HCT116 (cell line): ENCODE data around the gene PCSK6. TPM values are rescaled to one million over a fixed set of nuclear protein-coding genes. Genes with fewer than 3 reads are reported as not detected.
"Not testable (repeated sequence)": the region's sequence is repeated elsewhere in the genome, so short reads cannot be mapped to it uniquely, and the experiment has no call there.

Experiments used
- ATAC-seq: fragments of 200-7000 bp; cut with Tn5 transposase; 2 replicates; pipeline ENCODE4 v1.9.1; 2020; ENCODE audit warnings: mild to moderate bottlenecking, moderate library complexity
- BruUV-seq: library from RNA; stranded (reverse); fragments of 400-500 nt; replicated peaks from 2 replicates; lab custom pipeline; 2021; lab: Mats Ljungman, UMichigan
- CTCF ChIA-PET: fragments of 300-600 bp; sonication (Branson Sonifier 250); formaldehyde crosslinking; loops from one replicate; lab custom pipeline; 2021; ENCODE audit warnings: antibody characterized with exemption; lab: Charles Lee
- POLR2A ChIA-PET: fragments of 300-600, 350-600 bp; sonication (Branson Sonifier 250); formaldehyde crosslinking; loops from one replicate; lab custom pipeline; 2021; ENCODE audit warnings: antibody characterized with exemption; lab: Charles Lee
- RAD21 ChIA-PET, 2 experiments: fragments of 300-600 bp; sonication (Branson Sonifier 250); formaldehyde crosslinking; loops; one replicate each; lab custom pipeline; 2023; ENCODE audit warnings: low total read pairs in 2 of 2; ENCODE audit not compliant: uncharacterized antibody in 2 of 2, unreplicated experiment in 2 of 2, low non-redundant PET in 1 of 2; lab: Charles Lee
- DNase-seq: peaks from one replicate; pipeline ENCODE4 v3.0.0-alpha.2; 2010; ENCODE audit warnings: low read depth, low spot score
- H2AFZ ChIP-seq: fragments of 200-600 bp; shearing (Covaris generic), sonication (generic); 2 replicates; pipeline ENCODE4 v1.6.1; 2017; ENCODE audit warnings: low read depth, mixed run types, mixed read lengths, antibody characterized with exemption, low read length; ENCODE audit not compliant: poor library complexity, severe bottlenecking
- H3K27ac ChIP-seq: 2 replicates; pipeline ENCODE4 v1.5.1; 2012; ENCODE audit warnings: low read depth, low read length
- H3K27me3 ChIP-seq: fragments of 200-600 bp; sonication (generic); 2 replicates; pipeline ENCODE4 v1.6.1; 2016; ENCODE audit warnings: mixed run types, low read length, mixed read lengths; ENCODE audit not compliant: insufficient read depth
- H3K36me3 ChIP-seq, 2 experiments: fragments of 200-500 bp in 1 of 2; fragments of 200-600 bp in 1 of 2; sonication (Bioruptor generic) in 1 of 2; sonication (generic) in 1 of 2; 2 replicates each; pipeline versions ENCODE4 v1.5.1 to v1.6.1; 2014 to 2016; ENCODE audit warnings: low read length in 2 of 2, inconsistent platforms in 1 of 2, mixed read lengths in 1 of 2, mixed run types in 1 of 2; ENCODE audit not compliant: insufficient read depth in 2 of 2, control insufficient read depth in 1 of 2
- H3K4me1 ChIP-seq, 2 experiments: fragments of 200-600 bp in 1 of 2; sonication (generic) in 1 of 2; 2 replicates each; pipeline versions ENCODE4 v1.5.1 to v1.6.1; 2012 to 2017; ENCODE audit warnings: low read length in 2 of 2, inconsistent platforms in 1 of 2, mild to moderate bottlenecking in 1 of 2, mixed read lengths in 1 of 2, mixed run types in 1 of 2, moderate library complexity in 1 of 2; ENCODE audit not compliant: insufficient read depth in 2 of 2, control insufficient read depth in 1 of 2
- H3K4me2 ChIP-seq: fragments of 200-600 bp; sonication (generic); 2 replicates; pipeline ENCODE4 v1.6.1; 2017; ENCODE audit warnings: mixed run types, low read length, mixed read lengths
- H3K4me3 ChIP-seq, 2 experiments: fragments of 200-600 bp in 1 of 2; sonication (generic) in 1 of 2; replicated peaks in 1 of 2; 2 replicates each; pipeline ENCODE4 v1.5.1; 2011 to 2016; ENCODE audit warnings: low read length in 2 of 2, control low read depth in 1 of 2, low read depth in 1 of 2, mild to moderate bottlenecking in 1 of 2, mixed read lengths in 1 of 2, mixed run types in 1 of 2
- H3K79me2 ChIP-seq: fragments of 200-600 bp; sonication (generic); 2 replicates; pipeline ENCODE4 v1.6.1; 2017; ENCODE audit warnings: mild to moderate bottlenecking, mixed run types, low read length, moderate library complexity, mixed read lengths; ENCODE audit not compliant: insufficient read depth
- H3K9ac ChIP-seq: fragments of 200-600 bp; sonication (generic); 2 replicates; pipeline ENCODE4 v1.6.1; 2016; ENCODE audit warnings: low read length, mixed read lengths
- H3K9me2 ChIP-seq: fragments of 200-600 bp; sonication (generic), shearing (Covaris generic); 2 replicates; pipeline ENCODE4 v1.6.1; 2017; ENCODE audit warnings: mixed run types, mild to moderate bottlenecking, moderate library complexity; ENCODE audit not compliant: insufficient read depth
- H3K9me3 ChIP-seq, 2 experiments: fragments of 200-500 bp in 1 of 2; fragments of 200-600 bp in 1 of 2; sonication (Bioruptor generic) in 1 of 2; sonication (generic) in 1 of 2; 2 replicates each; pipeline ENCODE4 v1.6.1; 2014 to 2017; ENCODE audit warnings: low read length in 2 of 2, mixed read lengths in 2 of 2, inconsistent platforms in 1 of 2, low read depth in 1 of 2, mild to moderate bottlenecking in 1 of 2, mixed run types in 1 of 2, moderate library complexity in 1 of 2; ENCODE audit not compliant: control insufficient read depth in 1 of 2, insufficient read depth in 1 of 2
- H4K20me1 ChIP-seq: fragments of 200-600 bp; sonication (generic), shearing (Covaris generic); 2 replicates; pipeline ENCODE4 v1.6.1; 2017; ENCODE audit warnings: mixed run types, mild to moderate bottlenecking, moderate library complexity; ENCODE audit not compliant: insufficient read depth
- CBX3 ChIP-seq: IDR thresholded peaks from 2 replicates; pipeline ENCODE4 v1.6.1; 2012; ENCODE audit warnings: low read depth
- CEBPB ChIP-seq: IDR thresholded peaks from 2 replicates; pipeline ENCODE4 v1.6.1; 2012; ENCODE audit warnings: low read depth
- EGR1 ChIP-seq: IDR thresholded peaks from 2 replicates; pipeline ENCODE4 v1.6.1; 2012; ENCODE audit warnings: low read depth
- ELF1 ChIP-seq: IDR thresholded peaks from 2 replicates; pipeline ENCODE4 v1.6.1; 2012; ENCODE audit warnings: low read depth, borderline replicate concordance
- EZH2 ChIP-seq: fragments of 200-600 bp; sonication (generic); IDR thresholded peaks from 2 replicates; pipeline ENCODE4 v1.6.1; 2017; ENCODE audit warnings: antibody characterized with exemption, mixed run types
- JUND ChIP-seq: IDR thresholded peaks from 2 replicates; pipeline ENCODE4 v1.6.1; 2012
- MAX ChIP-seq: IDR thresholded peaks from 2 replicates; pipeline ENCODE4 v1.6.1; 2012
- POLR2A ChIP-seq: IDR thresholded peaks from 2 replicates; pipeline ENCODE4 v1.7.0; 2011; ENCODE audit warnings: borderline replicate concordance; ENCODE audit not compliant: insufficient read depth, insufficient read length; ENCODE audit errors: extremely low read depth
- POLR2AphosphoS5 ChIP-seq: IDR thresholded peaks from 2 replicates; pipeline ENCODE4 v1.6.1; 2011; ENCODE audit warnings: mild to moderate bottlenecking, low read depth, low read length, moderate library complexity
- SIN3A ChIP-seq: IDR thresholded peaks from 2 replicates; pipeline ENCODE4 v1.6.1; 2012; ENCODE audit warnings: low read depth
- SP1 ChIP-seq: IDR thresholded peaks from 2 replicates; pipeline ENCODE4 v1.6.1; 2012; ENCODE audit warnings: low read depth
- SRF ChIP-seq: IDR thresholded peaks from 2 replicates; pipeline ENCODE4 v1.6.1; 2012; ENCODE audit warnings: low read depth
- intact Hi-C: fragments of 100-400 bp; cut with micrococcal nuclease; formaldehyde crosslinking; loops from 2 replicates; pipeline ENCODE4 v1.10.0; 2022
- total RNA-seq: library from RNA; stranded (reverse); gene quantifications from one replicate; pipeline ENCODE4 v1.2.1, GENCODE V29; 2021; ENCODE audit not compliant: unreplicated experiment
- TF ChIP-seq, protein P1 (sequence below): IDR thresholded peaks from 2 replicates; pipeline ENCODE4 v1.6.1; 2011; ENCODE audit warnings: mild to moderate bottlenecking, low read length, moderate library complexity; ENCODE audit not compliant: insufficient replicate concordance; ENCODE audit errors: extremely low read depth

The PCSK6 gene
- total RNA-seq, 1 experiment from 2014 or later = 13.5 TPM

DNA sequence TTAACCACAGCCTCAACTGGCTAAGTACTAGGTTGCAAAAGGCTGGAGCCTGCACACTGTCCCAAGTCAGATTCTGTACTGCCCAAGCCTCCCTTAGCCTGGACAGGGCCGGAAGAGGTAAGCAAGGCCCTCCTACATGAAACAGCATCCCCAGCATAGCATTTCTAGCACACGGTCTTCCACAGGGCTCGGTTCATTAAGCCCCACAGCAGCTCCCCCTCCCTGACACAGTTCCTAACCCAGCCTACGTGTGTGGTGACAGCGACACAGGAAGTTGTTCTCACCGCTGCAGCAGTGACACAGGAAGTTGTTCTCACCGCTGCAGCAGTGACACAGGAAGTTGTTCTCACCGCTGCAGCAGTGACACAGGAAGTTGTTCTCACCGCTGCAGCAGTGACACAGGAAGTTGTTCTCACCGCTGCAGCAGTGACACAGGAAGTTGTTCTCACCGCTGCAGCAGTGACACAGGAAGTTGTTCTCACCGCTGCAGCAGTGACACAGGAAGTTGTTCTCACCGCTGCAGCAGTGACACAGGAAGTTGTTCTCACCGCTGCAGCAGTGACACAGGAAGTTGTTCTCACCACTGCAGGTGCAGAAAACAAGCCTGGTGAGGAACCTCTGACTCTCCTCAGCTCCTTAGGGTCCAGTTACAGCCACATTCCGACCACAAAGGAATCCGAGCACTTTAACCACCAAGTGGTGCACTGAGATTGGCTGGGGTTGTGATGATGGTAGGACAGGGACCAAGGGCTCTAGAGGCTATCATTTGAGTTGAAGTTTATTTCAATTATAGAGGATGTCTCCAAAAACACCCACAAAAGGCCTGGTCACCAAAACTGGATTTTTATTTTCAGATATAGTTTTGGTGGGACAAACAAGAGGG lies 155.4 kb downstream of the PCSK6 start:
- peak; percentile 93 for TF ChIP-seq SRF
- TF ChIP-seq POLR2AphosphoS5 = peak; percentile 82
- TF ChIP-seq SP1 = peak; percentile 59; the same call in 1 of the 2 replicates
- TF ChIP-seq ELF1 = peak; percentile 59; the same call in 1 of the 2 replicates
- peak; percentile 84 for TF ChIP-seq EGR1
- TF ChIP-seq SIN3A = peak; percentile 56; the same call in 1 of the 2 replicates
- TF ChIP-seq MAX = peak; percentile 88
- TF ChIP-seq CBX3 = peak; percentile 85
- TF ChIP-seq, all 23 proteins: peak for 8; not testable (repeated sequence) for 15
- Histone ChIP-seq H3K4me3 (peak overlapping the region; percentile 69 to 81), H3K27ac (peak overlapping the region; percentile 73), H3K9ac (peak overlapping the region; percentile 65), H3K4me1 (peaks cover 3 to 14% of the 10 kb centered on the region in 2 experiments; a peak in 3 of 4 replicates), H3K4me2 (peak overlapping the region; percentile 93)
- ATAC-seq = peak; percentile 86
- H3K36me3 ChIP-seq, H4K20me1 ChIP-seq, H3K9me2 ChIP-seq, H3K27me3 ChIP-seq, H2AFZ ChIP-seq, H3K9me3 ChIP-seq, POLR2A ChIA-PET, H3K79me2 ChIP-seq: not testable (repeated sequence)
- ChIA-PET RAD21 (interaction anchor here in 1 of 2 experiments (1.6 kb wide), 1 partner anchor 167 kb away, joined by 3 read pairs; no protein-coding TSS in a partner anchor), CTCF (interaction anchor here (0.7 to 1.3 kb wide), 3 partner anchors 27 to 308 kb away, joined by 3 read pairs; no protein-coding TSS in a partner anchor)
- DNase-seq = peak; percentile 73
- BruUV-seq = TSS peak; percentile 30
- intact Hi-C loops = loop anchor here (10.0 kb wide), 1 partner anchor 391 kb away; the partner anchor contains the start of gene TARS3

- Histone ChIP-seq H3K9ac (no peak overlapping the region), H2AFZ (no peak overlapping the region), H3K4me3 (no peak overlapping the region), H3K27ac (no peak overlapping the region), H3K9me2 (no peaks in the 10 kb centered on the region), H3K36me3 (no peaks in the 10 kb centered on the region), H3K27me3 (no peaks in the 10 kb centered on the region), H3K4me2 (no peak overlapping the region), H3K79me2 (no peaks in the 10 kb centered on the region), H3K9me3 (no peaks in the 10 kb centered on the region), H3K4me1 (peaks cover 3 to 14% of the 10 kb centered on the region in 2 experiments; a peak in 3 of 4 replicates), H4K20me1 (no peaks in the 10 kb centered on the region)
- POLR2A ChIA-PET = no interaction called here
- DNase-seq = no peak
- ATAC-seq = no peak
- intact Hi-C loops = loop anchor here (10.0 kb wide), 1 partner anchor 393 kb away; the partner anchor contains the start of gene TARS3
- CTCF ChIA-PET = no interaction called here
- BruUV-seq = no TSS peak
- RAD21 ChIA-PET = no interaction called here
- TF ChIP-seq MAX (no peak), JUND (no peak), EZH2 (no peak), CEBPB (no peak), POLR2A (no peak), EGR1 (no peak)
- TF ChIP-seq, protein P1, sequence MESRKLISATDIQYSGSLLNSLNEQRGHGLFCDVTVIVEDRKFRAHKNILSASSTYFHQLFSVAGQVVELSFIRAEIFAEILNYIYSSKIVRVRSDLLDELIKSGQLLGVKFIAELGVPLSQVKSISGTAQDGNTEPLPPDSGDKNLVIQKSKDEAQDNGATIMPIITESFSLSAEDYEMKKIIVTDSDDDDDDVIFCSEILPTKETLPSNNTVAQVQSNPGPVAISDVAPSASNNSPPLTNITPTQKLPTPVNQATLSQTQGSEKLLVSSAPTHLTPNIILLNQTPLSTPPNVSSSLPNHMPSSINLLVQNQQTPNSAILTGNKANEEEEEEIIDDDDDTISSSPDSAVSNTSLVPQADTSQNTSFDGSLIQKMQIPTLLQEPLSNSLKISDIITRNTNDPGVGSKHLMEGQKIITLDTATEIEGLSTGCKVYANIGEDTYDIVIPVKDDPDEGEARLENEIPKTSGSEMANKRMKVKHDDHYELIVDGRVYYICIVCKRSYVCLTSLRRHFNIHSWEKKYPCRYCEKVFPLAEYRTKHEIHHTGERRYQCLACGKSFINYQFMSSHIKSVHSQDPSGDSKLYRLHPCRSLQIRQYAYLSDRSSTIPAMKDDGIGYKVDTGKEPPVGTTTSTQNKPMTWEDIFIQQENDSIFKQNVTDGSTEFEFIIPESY = no peak
Observed at GRCh38 chr15:101332061-101332467, 157.4 kb downstream of the PCSK6 start.
